Mesendoderm (in vitro differentiated cells): ENCODE results near the gene EPB41L4B.
"Not testable (repeated sequence)": the region's sequence is repeated elsewhere in the genome, so short reads cannot be mapped to it uniquely, and the experiment has no call there.

Source experiments
- DNase-seq: peaks from one replicate; pipeline ENCODE4 v3.0.0; 2013
- H2AK5ac ChIP-seq: 2 replicates; pipeline ENCODE4 v1.6.1; 2013; ENCODE audit warnings: low read length, inconsistent platforms
- H2BK120ac ChIP-seq: 2 replicates; pipeline ENCODE4 v1.6.1; 2013; ENCODE audit warnings: low read depth, mild to moderate bottlenecking, low read length, moderate library complexity, mixed read lengths
- H2BK15ac ChIP-seq: replicated peaks from 2 replicates; pipeline ENCODE4 v1.6.1; 2013; ENCODE audit warnings: low read depth, mild to moderate bottlenecking, moderate library complexity
- H2BK5ac ChIP-seq: 2 replicates; pipeline ENCODE4 v1.6.1; 2013; ENCODE audit warnings: low read length, inconsistent platforms
- H3K18ac ChIP-seq: 2 replicates; pipeline ENCODE4 v1.6.1; 2013; ENCODE audit warnings: mild to moderate bottlenecking, low read length, mixed read lengths
- H3K23ac ChIP-seq: one replicate; pipeline ENCODE4 v1.6.1; 2013; ENCODE audit warnings: low read length
- H3K27ac ChIP-seq: 2 replicates; pipeline ENCODE4 v1.5.1; 2013; ENCODE audit warnings: low read depth, mild to moderate bottlenecking, inconsistent platforms, low read length, moderate library complexity
- H3K27me3 ChIP-seq: 2 replicates; pipeline ENCODE4 v1.6.1; 2013; ENCODE audit warnings: low read length, control low read depth, mild to moderate bottlenecking, inconsistent platforms; ENCODE audit not compliant: insufficient read depth, poor library complexity
- H3K36me3 ChIP-seq: 2 replicates; pipeline ENCODE4 v1.6.1; 2013; ENCODE audit warnings: low read length, inconsistent platforms; ENCODE audit not compliant: control insufficient read depth, insufficient read depth
- H3K4ac ChIP-seq: one replicate; pipeline ENCODE4 v1.6.1; 2013; ENCODE audit warnings: low read depth, mild to moderate bottlenecking, low read length, moderate library complexity
- H3K4me1 ChIP-seq: 2 replicates; pipeline ENCODE4 v1.6.1; 2013; ENCODE audit warnings: low read depth, low read length, inconsistent platforms; ENCODE audit not compliant: control insufficient read depth
- H3K4me2 ChIP-seq: 2 replicates; pipeline ENCODE4 v1.6.1; 2013; ENCODE audit warnings: low read length
- H3K4me3 ChIP-seq: 2 replicates; pipeline ENCODE4 v1.5.1; 2013; ENCODE audit warnings: mild to moderate bottlenecking, low read length
- H3K56ac ChIP-seq: one replicate; pipeline ENCODE4 v1.6.1; 2013; ENCODE audit warnings: low read length
- H3K79me1 ChIP-seq: 2 replicates; pipeline ENCODE4 v1.6.1; 2013; ENCODE audit warnings: low read length, inconsistent platforms
- H3K79me2 ChIP-seq: 2 replicates; pipeline ENCODE4 v1.6.1; 2013; ENCODE audit warnings: mild to moderate bottlenecking, low read length; ENCODE audit not compliant: control insufficient read depth, insufficient read depth
- H3K9ac ChIP-seq: 2 replicates; pipeline ENCODE4 v1.6.1; 2013; ENCODE audit warnings: low read length, inconsistent platforms
- H4K5ac ChIP-seq: one replicate; pipeline ENCODE4 v1.6.1; 2013; ENCODE audit warnings: low read length
- H4K8ac ChIP-seq: one replicate; pipeline ENCODE4 v1.6.1; 2013; ENCODE audit warnings: low read depth, mild to moderate bottlenecking, control low read depth, low read length, moderate library complexity
- WGBS: extraction: QIAGEN DNeasy Blood & Tissue Kit; methylation state at CpG from one replicate; pipeline ENCODE4 v1.1.7; 2013; ENCODE audit warnings: low lambda C conversion rate, missing lambda C conversion rate; ENCODE audit not compliant: insufficient coverage; ENCODE audit errors: extremely low coverage; 5-methylcytosine and 5-hydroxymethylcytosine counted together

Gene EPB41L4B

GRCh38 chr9:109341561-109341960 is 20.7 kb upstream of the EPB41L4B start:
- Histone ChIP-seq H3K4me1 (peaks cover 3% of the 10 kb centered on the region), H4K8ac (no peak overlapping the region), H3K4ac (no peak overlapping the region), H4K5ac (no peak overlapping the region), H3K27me3 (no peaks in the 10 kb centered on the region), H3K36me3 (no peaks in the 10 kb centered on the region), H3K9ac (no peak overlapping the region), H3K27ac (no peak overlapping the region), H3K56ac (no peak overlapping the region), H3K23ac (no peak overlapping the region), H3K4me3 (no peak overlapping the region), H3K79me2 (no peaks in the 10 kb centered on the region), H3K4me2 (no peak overlapping the region), H2AK5ac (no peak overlapping the region), H2BK120ac (no peak overlapping the region), H2BK15ac (no peak overlapping the region), H3K18ac (no peak overlapping the region), H2BK5ac (no peak overlapping the region), H3K79me1 (no peaks in the 10 kb centered on the region)
- no CpG with 5 or more reads among the region's 6 CpGs for WGBS
- DNase-seq: no peak

- H4K5ac ChIP-seq, H3K9ac ChIP-seq, H3K23ac ChIP-seq, DNase-seq, H2AK5ac ChIP-seq, H3K56ac ChIP-seq, H2BK120ac ChIP-seq, H3K79me2 ChIP-seq, H3K4me2 ChIP-seq, H4K8ac ChIP-seq, H3K36me3 ChIP-seq, H3K4me3 ChIP-seq, H2BK5ac ChIP-seq, H3K79me1 ChIP-seq, H2BK15ac ChIP-seq, H3K4ac ChIP-seq, H3K27ac ChIP-seq, H3K4me1 ChIP-seq, H3K18ac ChIP-seq, H3K27me3 ChIP-seq: not testable (repeated sequence)
- WGBS: no CpG with 5 or more reads among the region's 7 CpGs
These were observed 20.1 kb upstream of the EPB41L4B start for GRCh38 chr9:109340979-109341378.

GRCh38 chr9:109336409-109336808 is 15.6 kb upstream of the EPB41L4B start:
- no peak for DNase-seq
- Histone ChIP-seq H3K4me1 (no peaks in the 10 kb centered on the region), H3K79me2 (no peaks in the 10 kb centered on the region), H3K79me1 (no peaks in the 10 kb centered on the region), H2AK5ac (no peak overlapping the region), H4K8ac (no peak overlapping the region), H3K23ac (no peak overlapping the region), H3K18ac (no peak overlapping the region), H3K27me3 (no peaks in the 10 kb centered on the region), H3K4me2 (no peak overlapping the region), H4K5ac (no peak overlapping the region), H2BK120ac (no peak overlapping the region), H3K4me3 (no peak overlapping the region), H2BK5ac (no peak overlapping the region), H3K56ac (no peak overlapping the region), H3K27ac (no peak overlapping the region), H3K4ac (no peak overlapping the region), H3K36me3 (no peaks in the 10 kb centered on the region), H2BK15ac (no peak overlapping the region), H3K9ac (no peak overlapping the region)
- WGBS: no CpG with 5 or more reads among the region's 3 CpGs

DNA sequence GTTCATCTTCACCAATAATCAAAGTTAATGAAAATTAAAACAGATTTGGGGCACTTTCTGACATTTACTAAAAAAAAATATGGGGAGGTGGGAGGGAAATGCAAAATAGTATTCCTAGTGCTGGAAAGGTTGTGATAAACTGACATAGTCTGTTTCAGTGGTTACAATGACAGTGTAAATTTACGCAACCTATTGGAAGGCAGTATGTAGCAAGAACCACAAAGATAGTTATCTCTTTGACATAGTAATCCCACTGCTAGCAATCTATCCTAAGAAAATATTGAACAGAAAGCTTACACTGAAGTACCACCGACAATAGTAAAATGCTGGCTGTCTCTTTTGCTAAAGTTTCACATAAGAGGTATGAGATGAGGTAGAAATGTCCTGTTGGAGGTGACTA is 15.1 kb upstream of the EPB41L4B start:
- Histone ChIP-seq H3K4me3 (no peak overlapping the region), H4K8ac (no peak overlapping the region), H3K4ac (no peak overlapping the region), H3K4me2 (no peak overlapping the region), H2BK15ac (no peak overlapping the region), H3K27ac (no peak overlapping the region), H3K36me3 (no peaks in the 10 kb centered on the region), H3K9ac (no peak overlapping the region), H2AK5ac (no peak overlapping the region), H4K5ac (no peak overlapping the region), H3K23ac (no peak overlapping the region), H2BK120ac (no peak overlapping the region), H3K56ac (no peak overlapping the region), H2BK5ac (no peak overlapping the region), H3K79me2 (no peaks in the 10 kb centered on the region), H3K27me3 (no peaks in the 10 kb centered on the region), H3K4me1 (no peaks in the 10 kb centered on the region), H3K18ac (no peak overlapping the region), H3K79me1 (no peaks in the 10 kb centered on the region)
- no peak for DNase-seq
- no CpG with 5 or more reads among the region's 2 CpGs for WGBS

DNA sequence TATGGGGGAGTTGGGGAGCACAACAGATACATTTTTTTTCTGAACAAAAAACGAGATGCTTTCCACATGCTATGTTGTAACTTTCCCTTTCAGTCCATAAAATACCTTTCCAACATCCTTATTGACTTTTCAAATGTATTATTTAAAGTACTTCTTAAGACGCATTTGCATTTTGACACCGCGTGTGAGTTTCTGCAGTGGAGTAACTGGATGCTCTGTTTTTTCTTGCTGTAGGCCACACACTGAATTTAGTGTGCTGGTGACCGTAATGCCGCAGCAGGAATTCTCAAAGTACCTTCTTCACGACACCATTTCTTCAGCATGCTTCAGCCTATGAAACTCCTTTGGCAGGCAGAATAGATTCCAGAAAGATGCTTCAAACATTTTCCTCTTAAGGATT is 14.3 kb upstream of the EPB41L4B start:
- no peak overlapping the region for H3K4ac ChIP-seq
- H3K56ac ChIP-seq: no peak overlapping the region
- no CpG with 5 or more reads among the region's 7 CpGs for WGBS
- H3K23ac ChIP-seq: no peak overlapping the region
- H3K4me1 ChIP-seq: no peaks in the 10 kb centered on the region
- H2BK5ac ChIP-seq: no peak overlapping the region
- H3K18ac ChIP-seq: no peak overlapping the region
- no peaks in the 10 kb centered on the region for H3K79me1 ChIP-seq
- no peak overlapping the region for H3K4me2 ChIP-seq
- no peak overlapping the region for H3K4me3 ChIP-seq
- no peak overlapping the region for H2AK5ac ChIP-seq
- no peak overlapping the region for H2BK120ac ChIP-seq
- H3K9ac ChIP-seq: no peak overlapping the region
- H2BK15ac ChIP-seq: no peak overlapping the region
- no peak overlapping the region for H4K8ac ChIP-seq
- H3K27ac ChIP-seq: no peak overlapping the region
- no peaks in the 10 kb centered on the region for H3K36me3 ChIP-seq
- H3K79me2 ChIP-seq: no peaks in the 10 kb centered on the region
- H4K5ac ChIP-seq: no peak overlapping the region
- no peak for DNase-seq
- H3K27me3 ChIP-seq: no peaks in the 10 kb centered on the region

DNA sequence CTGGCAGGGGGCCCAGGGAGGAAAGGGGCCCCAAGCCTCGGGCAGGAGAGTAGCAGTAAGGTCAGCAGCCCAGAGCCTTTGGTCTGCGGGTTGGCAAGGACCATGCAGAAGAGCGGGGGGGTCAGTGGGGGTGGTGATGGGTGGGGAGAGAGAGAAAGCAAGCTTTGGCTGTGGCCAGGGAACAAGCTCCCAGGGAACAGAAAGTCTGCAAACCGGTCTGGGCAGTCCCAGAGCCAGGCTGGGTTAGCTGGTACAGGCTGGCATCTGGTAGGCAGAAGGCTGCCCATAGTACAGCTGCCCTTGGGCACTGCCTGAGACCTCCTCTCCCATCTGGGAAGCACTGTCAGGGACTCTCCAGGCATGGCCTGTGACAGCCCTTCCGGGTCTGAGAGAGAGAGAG is 10.5 kb upstream of the EPB41L4B start:
- H3K56ac ChIP-seq: no peak overlapping the region
- H3K18ac ChIP-seq: no peak overlapping the region
- H3K79me1 ChIP-seq: no peaks in the 10 kb centered on the region
- H4K8ac ChIP-seq: no peak overlapping the region
- no peaks in the 10 kb centered on the region for H3K4me1 ChIP-seq
- H3K9ac ChIP-seq: no peak overlapping the region
- no peak overlapping the region for H3K4me2 ChIP-seq
- no CpG with 5 or more reads among the region's 5 CpGs for WGBS
- H3K79me2 ChIP-seq: no peaks in the 10 kb centered on the region
- no peak overlapping the region for H3K4me3 ChIP-seq
- no peak overlapping the region for H4K5ac ChIP-seq
- H3K36me3 ChIP-seq: no peaks in the 10 kb centered on the region
- H3K4ac ChIP-seq: no peak overlapping the region
- no peak overlapping the region for H2BK15ac ChIP-seq
- no peak overlapping the region for H2BK120ac ChIP-seq
- no peak overlapping the region for H3K27ac ChIP-seq
- DNase-seq: no peak
- no peak overlapping the region for H3K23ac ChIP-seq
- no peaks in the 10 kb centered on the region for H3K27me3 ChIP-seq
- H2AK5ac ChIP-seq: no peak overlapping the region
- H2BK5ac ChIP-seq: no peak overlapping the region
